ENCODE results near the gene CEMIP2.

Gene CEMIP2

DNA sequence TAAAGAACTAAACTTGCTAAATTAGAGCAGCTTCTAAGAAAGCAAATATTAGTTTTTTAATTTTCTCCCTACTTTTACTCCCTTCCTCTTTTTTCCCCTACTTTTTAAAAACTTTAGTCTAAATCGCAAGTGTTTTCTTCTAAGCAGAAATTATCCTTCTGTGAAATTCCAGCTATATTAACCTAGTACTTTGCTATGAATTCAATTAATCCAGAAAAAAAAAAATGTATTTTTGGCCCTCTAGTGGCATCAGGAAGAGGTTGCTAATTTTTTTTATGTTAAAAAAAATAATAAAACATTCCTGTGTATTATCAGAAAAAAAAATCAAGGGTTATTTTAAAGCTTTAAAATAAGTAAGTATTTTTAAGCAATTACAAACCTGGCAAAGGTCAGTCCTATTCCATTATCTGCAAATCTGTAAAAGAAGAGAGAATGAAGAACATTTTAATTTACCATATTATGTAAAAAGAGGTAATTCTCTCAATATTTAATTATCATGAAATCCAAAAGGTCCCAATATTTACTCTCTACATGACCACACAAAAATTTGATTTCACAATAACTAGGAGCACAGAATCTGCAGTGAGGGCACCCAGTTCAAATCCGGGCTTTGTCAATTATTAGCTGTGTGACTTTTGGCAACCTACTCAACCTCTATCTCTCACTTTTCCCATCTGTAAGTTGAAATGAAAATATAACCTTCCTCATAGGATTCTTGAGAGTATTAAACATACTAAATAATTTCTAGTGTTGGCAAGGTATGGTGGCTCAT is 52.0 kb downstream of the CEMIP2 start:
- TF ChIP-seq, protein P1, sequence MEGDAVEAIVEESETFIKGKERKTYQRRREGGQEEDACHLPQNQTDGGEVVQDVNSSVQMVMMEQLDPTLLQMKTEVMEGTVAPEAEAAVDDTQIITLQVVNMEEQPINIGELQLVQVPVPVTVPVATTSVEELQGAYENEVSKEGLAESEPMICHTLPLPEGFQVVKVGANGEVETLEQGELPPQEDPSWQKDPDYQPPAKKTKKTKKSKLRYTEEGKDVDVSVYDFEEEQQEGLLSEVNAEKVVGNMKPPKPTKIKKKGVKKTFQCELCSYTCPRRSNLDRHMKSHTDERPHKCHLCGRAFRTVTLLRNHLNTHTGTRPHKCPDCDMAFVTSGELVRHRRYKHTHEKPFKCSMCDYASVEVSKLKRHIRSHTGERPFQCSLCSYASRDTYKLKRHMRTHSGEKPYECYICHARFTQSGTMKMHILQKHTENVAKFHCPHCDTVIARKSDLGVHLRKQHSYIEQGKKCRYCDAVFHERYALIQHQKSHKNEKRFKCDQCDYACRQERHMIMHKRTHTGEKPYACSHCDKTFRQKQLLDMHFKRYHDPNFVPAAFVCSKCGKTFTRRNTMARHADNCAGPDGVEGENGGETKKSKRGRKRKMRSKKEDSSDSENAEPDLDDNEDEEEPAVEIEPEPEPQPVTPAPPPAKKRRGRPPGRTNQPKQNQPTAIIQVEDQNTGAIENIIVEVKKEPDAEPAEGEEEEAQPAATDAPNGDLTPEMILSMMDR (IDR thresholded peaks at IDR 0.05), result peak; percentile 59
- TF ChIP-seq ZFX (IDR thresholded peaks at IDR 0.05; ENCODE audit: borderline replicate concordance), result no peak
- no peak overlapping the region for H3K27ac ChIP-seq

DNA sequence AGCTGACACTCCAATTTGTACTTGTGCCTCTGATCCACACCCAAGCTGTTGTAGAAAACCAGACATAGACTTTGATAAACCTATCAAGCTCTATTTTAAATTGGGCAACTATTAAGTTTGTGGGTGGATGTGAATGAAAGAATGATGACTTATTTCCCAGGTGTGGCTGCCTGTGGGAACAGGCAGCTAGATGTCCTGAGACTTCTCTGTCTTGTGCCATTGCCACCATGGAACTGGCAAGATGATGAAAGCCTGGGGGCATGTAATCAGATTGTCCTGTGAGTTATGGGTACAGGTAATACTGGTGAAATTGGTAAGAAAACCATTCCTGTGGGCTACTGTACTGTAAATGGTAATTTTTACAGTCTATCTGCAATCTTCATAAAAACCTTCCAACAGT is 57.5 kb downstream of the CEMIP2 start:
- no peak for TF ChIP-seq ZFX (IDR thresholded peaks at IDR 0.05; ENCODE audit: borderline replicate concordance)
- TF ChIP-seq, protein P1 (IDR thresholded peaks at IDR 0.05), result no peak
- H3K27ac ChIP-seq, result no peak overlapping the region

DNA sequence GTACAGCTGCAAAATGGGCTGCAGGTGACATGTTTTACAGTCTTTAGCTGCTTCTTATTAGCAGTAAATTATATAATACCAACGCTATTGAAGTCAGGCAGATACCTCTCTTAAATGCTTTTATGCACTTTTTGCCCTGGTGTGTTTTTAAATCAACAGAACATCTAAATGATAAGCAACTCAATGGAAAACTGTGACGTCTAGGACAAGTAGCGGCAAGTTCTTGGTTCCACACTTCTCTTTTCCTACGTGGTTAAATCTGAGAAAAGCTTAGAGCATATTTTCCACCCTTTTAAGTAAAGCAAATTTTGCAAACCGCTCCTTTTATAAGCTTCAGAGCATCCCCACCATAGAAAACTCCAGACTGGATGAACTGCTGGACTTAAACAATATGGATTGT is 58.1 kb downstream of the CEMIP2 start:
- no peak overlapping the region for H3K27ac ChIP-seq
- no peak for TF ChIP-seq ZFX (IDR thresholded peaks at IDR 0.05; ENCODE audit: borderline replicate concordance)
- TF ChIP-seq, protein P1 (IDR thresholded peaks at IDR 0.05), result no peak

DNA sequence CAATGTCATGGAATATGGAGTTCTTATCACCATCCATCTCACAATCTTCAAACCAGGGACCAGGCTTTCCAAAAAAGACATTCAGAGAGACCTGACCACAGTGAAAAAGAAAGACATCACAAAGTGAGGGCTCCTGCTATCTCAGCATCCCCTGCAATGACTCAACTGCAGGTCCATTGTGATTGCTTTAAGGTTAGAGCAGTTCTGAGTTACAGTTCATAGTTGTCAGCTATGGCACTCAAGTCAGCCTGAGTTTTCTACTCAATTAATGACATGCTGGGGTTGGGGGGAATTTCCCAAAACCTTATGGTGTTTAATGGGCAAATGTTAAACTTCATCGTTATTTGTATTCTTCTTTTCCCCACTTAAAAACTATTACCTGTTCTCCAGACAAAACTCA is 58.9 kb downstream of the CEMIP2 start:
- TF ChIP-seq ZFX (IDR thresholded peaks at IDR 0.05; ENCODE audit: borderline replicate concordance), result no peak
- TF ChIP-seq, protein P1 (IDR thresholded peaks at IDR 0.05), result no peak
- H3K27ac ChIP-seq, result no peak overlapping the region

DNA sequence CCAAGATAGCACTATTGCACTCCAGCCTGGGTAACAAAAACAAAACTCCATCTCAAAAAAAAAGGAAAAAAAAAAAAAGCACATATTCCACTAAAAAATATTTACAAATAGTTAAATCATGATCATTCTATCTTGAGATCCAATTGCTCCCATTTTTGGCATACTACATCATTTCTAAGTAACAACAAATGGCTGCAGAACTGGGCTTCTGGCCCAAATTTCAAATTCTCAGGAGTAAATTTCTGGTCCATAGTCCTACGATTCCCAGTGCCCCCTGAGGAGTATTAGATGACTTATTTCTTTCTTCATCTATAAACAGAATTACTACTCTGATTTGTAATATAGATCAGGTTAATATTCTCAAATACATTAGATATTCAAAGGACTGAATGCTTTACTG is 62.1 kb downstream of the CEMIP2 start:
- TF ChIP-seq ZFX (IDR thresholded peaks at IDR 0.05; ENCODE audit: borderline replicate concordance), result no peak
- TF ChIP-seq, protein P1 (IDR thresholded peaks at IDR 0.05), result no peak
- no peak overlapping the region for H3K27ac ChIP-seq

DNA sequence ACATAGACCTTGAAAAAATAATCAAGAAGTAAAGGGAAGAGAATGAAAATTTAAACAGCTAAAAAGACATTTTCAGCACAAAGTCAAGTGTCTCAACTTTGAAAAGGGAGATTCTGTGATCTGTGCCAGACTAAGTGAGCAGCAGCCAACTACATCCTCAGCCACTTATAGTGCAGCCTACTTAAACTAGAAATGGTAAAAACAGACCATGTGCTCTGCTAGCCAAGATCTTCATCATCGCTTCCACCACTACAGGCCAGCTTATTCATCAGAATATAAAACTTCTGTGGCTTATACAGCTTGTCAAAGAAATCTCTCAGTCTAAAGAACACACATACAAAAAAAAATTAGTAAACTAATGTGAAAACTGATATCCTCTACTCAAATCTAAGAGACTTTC is 63.5 kb downstream of the CEMIP2 start:
- no peak overlapping the region for H3K27ac ChIP-seq
- TF ChIP-seq, protein P1 (IDR thresholded peaks at IDR 0.05), result no peak
- TF ChIP-seq ZFX (IDR thresholded peaks at IDR 0.05; ENCODE audit: borderline replicate concordance), result no peak

DNA sequence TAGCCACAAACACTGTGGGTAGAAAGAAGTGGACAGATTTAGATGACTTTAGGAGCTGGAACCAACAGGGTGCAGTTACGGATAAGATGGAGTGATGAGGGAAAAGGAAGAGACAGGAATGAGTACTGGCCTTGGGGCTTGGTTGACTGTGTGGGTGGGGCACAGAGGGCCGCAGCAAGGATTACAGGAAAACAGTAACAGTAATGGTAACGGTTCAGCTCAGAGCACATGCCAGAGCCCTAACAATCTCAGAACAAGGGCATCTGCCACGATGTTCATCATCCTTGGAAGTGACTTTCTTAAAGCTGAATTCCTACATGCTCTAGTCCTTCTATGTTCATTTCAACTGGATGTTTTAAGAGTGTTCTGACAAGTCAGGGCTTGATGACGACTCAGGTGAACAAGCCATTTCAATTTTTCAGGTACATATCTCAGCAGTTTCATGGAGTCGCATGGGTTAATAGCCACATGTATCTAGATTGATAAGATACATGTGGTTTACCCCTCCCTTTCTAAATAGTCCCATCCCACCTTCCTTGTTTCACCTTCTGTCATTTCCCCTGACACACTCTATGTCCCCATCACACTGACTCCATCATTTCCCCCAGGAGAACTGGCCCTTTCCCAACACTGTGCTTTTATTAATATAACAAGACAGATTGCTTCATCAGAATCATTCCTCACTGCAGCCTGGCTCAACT is 65.0 kb downstream of the CEMIP2 start:
- H3K27ac ChIP-seq, result no peak overlapping the region
- TF ChIP-seq, protein P1 (IDR thresholded peaks at IDR 0.05), result no peak
- TF ChIP-seq ZFX (IDR thresholded peaks at IDR 0.05; ENCODE audit: borderline replicate concordance), result no peak

Measured in 22Rv1 (cell line).